ENCODE data around the gene ASTN2.
"Not testable (repeated sequence)": the region's sequence is repeated elsewhere in the genome, so short reads cannot be mapped to it uniquely, and the experiment has no call there.

Gene ASTN2

DNA sequence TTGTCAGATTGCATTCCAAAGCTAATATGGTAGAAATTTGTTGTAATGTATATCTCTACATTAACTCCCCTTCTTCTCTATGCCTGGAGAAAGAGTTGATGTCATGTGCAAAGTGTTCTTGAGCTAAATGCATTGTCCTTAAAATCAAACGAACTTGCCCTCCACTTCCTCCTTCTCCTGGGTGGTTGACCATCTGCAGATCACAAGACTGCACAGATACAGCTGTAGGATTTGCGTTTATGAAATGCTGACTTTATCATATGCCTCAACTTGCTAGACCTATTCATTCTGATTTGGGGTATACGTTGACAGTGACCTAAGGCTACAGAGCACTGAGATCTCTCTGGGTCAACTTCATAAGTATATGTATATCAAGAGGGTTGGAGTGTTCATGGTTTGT lies 719.4 kb downstream of the ASTN2 start:
- H3K4me3 ChIP-seq = no peak overlapping the region; a peak in 1 of 20 replicates
- no peak for TF ChIP-seq Cebpa-rat (IDR thresholded peaks at IDR 0.05)
- peaks cover 0 to 23% (median 9%) of the 10 kb centered on the region in 11 experiments; a peak in 12 of 22 replicates for H3K9me3 ChIP-seq (replicated peaks in 1 of 11)
- H3K9ac ChIP-seq = no peak overlapping the region
- peaks cover 33 to 80% (median 52%) of the 10 kb centered on the region in 11 experiments for H3K36me3 ChIP-seq
- peak overlapping the region in 6 of 11 experiments; percentile 18 to 72 (median 33); a peak in 8 of 22 replicates for H3K4me2 ChIP-seq
- H3K27me3 ChIP-seq = no peaks in the 10 kb centered on the region
- H3K27ac ChIP-seq = peak overlapping the region in 2 of 11 experiments; percentile 44 to 56; a peak in 3 of 22 replicates
- H3K4me1 ChIP-seq = peaks cover 0 to 59% (median 18%) of the 10 kb centered on the region in 10 experiments; a peak in 13 of 20 replicates
- H4K20me1 ChIP-seq = peaks cover 10 to 87% (median 45%) of the 10 kb centered on the region in 11 experiments; a peak in 18 of 22 replicates

GRCh38 chr9:116694785-116695291 lies 720.0 kb downstream of the ASTN2 start:
- Histone ChIP-seq H4K20me1 (peaks cover 14 to 93% (median 50%) of the 10 kb centered on the region in 11 experiments; a peak in 18 of 22 replicates), H3K9me3 (replicated peaks in 1 of 11) (peaks cover 0 to 23% (median 9%) of the 10 kb centered on the region in 11 experiments; a peak in 12 of 22 replicates), H3K9ac (no peak overlapping the region), H3K4me1 (peaks cover 0 to 65% (median 18%) of the 10 kb centered on the region in 10 experiments; a peak in 14 of 20 replicates), H3K27ac (peak overlapping the region in 1 of 11 experiments; percentile 28; a peak in 1 of 22 replicates), H3K4me2 (peak overlapping the region in 6 of 11 experiments; percentile 18 to 72 (median 33); a peak in 8 of 22 replicates), H3K27me3 (no peaks in the 10 kb centered on the region), H3K36me3 (peaks cover 27 to 74% (median 46%) of the 10 kb centered on the region in 11 experiments), H3K4me3 (no peak overlapping the region)
- TF ChIP-seq Cebpa-rat (IDR thresholded peaks at IDR 0.05) = no peak

- no peak overlapping the region for H3K9ac ChIP-seq
- peaks cover 0 to 7% (median 0%) of the 10 kb centered on the region in 11 experiments; a peak in 5 of 22 replicates for H3K9me3 ChIP-seq (replicated peaks in 1 of 11)
- H3K4me3 ChIP-seq = no peak overlapping the region
- peaks cover 12 to 58% (median 31%) of the 10 kb centered on the region in 11 experiments for H3K36me3 ChIP-seq
- TF ChIP-seq Cebpa-rat (IDR thresholded peaks at IDR 0.05) = no peak
- no peaks in the 10 kb centered on the region for H3K27me3 ChIP-seq
- peaks cover 18 to 97% (median 56%) of the 10 kb centered on the region in 11 experiments; a peak in 18 of 22 replicates for H4K20me1 ChIP-seq
- H3K27ac ChIP-seq = no peak overlapping the region
- peak overlapping the region in 1 of 11 experiments; percentile 25; a peak in 1 of 22 replicates for H3K4me2 ChIP-seq
- H3K4me1 ChIP-seq = peaks cover 9 to 81% (median 33%) of the 10 kb centered on the region in 10 experiments
Measured at GRCh38 chr9:116693233-116693731, 721.6 kb downstream of the ASTN2 start.

DNA sequence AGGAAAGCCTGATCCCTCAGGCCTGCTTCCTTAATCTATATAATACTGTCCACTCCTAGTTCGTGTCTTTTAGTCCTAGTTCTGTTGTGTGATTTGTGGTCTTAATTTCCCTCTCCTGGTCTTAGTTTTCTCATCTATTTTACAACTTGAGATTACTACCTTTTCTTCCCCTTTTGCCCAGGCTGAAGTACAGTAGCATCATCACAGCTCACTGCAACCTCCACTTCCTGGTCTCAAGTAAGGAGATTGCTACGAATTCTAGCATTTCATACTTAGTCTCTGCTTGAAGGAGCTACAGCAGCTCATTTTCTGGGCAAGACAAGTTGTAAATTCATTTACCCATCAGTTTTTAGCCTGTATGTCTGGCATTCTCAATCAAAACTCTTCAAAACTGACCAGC lies 722.2 kb downstream of the ASTN2 start:
- Histone ChIP-seq H3K36me3 (peaks cover 5 to 52% (median 24%) of the 10 kb centered on the region in 11 experiments), H3K4me3 (no peak overlapping the region), H4K20me1 (peaks cover 17 to 95% (median 52%) of the 10 kb centered on the region in 11 experiments; a peak in 18 of 22 replicates), H3K4me1 (peaks cover 16 to 87% (median 39%) of the 10 kb centered on the region in 10 experiments), H3K27me3 (no peaks in the 10 kb centered on the region), H3K27ac (no peak overlapping the region), H3K9ac (no peak overlapping the region), H3K4me2 (peak overlapping the region in 2 of 11 experiments; percentile 9 to 99; a peak in 3 of 22 replicates), H3K9me3 (replicated peaks in 1 of 11) (peaks cover 0 to under 1% (median 0%) of the 10 kb centered on the region in 11 experiments; a peak in 1 of 22 replicates)
- no peak for TF ChIP-seq Cebpa-rat (IDR thresholded peaks at IDR 0.05)

DNA sequence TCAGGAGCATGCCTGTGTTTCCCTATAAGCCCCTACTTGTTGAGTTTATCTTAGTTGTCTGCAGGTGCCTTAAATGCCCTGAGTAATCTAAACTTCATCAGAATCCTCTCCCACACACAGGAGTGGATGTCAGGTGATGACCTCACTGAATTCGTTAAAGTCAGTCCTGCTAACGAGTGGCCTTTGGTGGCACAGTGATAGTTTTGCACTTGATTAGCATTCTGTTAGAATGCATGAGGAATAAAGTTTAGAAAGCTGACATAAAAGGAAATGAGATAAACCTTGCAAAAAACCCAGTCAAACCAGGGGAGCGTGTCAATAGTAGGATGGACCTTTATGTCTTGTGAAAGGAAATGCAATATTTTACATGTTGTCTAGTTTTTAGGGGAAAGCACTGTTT lies 723.2 kb downstream of the ASTN2 start:
- H3K27ac ChIP-seq = no peak overlapping the region
- peaks cover 22 to 90% (median 43%) of the 10 kb centered on the region in 10 experiments for H3K4me1 ChIP-seq
- TF ChIP-seq Cebpa-rat (IDR thresholded peaks at IDR 0.05) = no peak
- no peak overlapping the region for H3K4me3 ChIP-seq
- no peaks in the 10 kb centered on the region for H3K9me3 ChIP-seq (replicated peaks in 1 of 11)
- peak overlapping the region in 1 of 11 experiments; percentile 99; a peak in 2 of 22 replicates for H3K4me2 ChIP-seq
- H3K27me3 ChIP-seq = no peaks in the 10 kb centered on the region
- no peak overlapping the region for H3K9ac ChIP-seq
- peaks cover 15 to 85% (median 48%) of the 10 kb centered on the region in 11 experiments; a peak in 18 of 22 replicates for H4K20me1 ChIP-seq
- peaks cover 0 to 42% (median 14%) of the 10 kb centered on the region in 11 experiments; a peak in 13 of 22 replicates for H3K36me3 ChIP-seq

DNA sequence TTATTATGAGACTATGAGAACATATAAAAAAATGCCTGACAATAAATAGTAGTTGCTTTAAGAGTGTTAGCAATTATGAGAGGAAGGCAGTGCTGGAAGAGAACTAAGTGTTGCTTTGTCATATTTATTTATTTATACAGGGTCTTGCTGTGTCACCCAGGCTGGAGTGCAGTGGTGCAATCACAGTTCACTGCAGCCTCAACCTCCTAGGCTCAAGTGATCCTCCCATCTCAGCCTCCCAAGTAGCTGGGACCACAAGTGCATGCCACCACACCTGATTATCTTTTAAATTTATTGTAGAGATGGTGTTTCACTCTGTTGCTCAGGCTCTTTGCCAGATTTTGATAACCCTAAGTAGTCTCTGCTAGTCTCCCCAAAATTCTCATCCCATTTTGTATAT lies 724.1 kb downstream of the ASTN2 start:
- peaks cover 0 to 37% (median 12%) of the 10 kb centered on the region in 11 experiments; a peak in 13 of 22 replicates for H3K36me3 ChIP-seq
- H3K4me1 ChIP-seq = peaks cover 25 to 88% (median 48%) of the 10 kb centered on the region in 10 experiments
- H3K27me3 ChIP-seq; H3K9ac ChIP-seq; H3K9me3 ChIP-seq (replicated peaks in 1 of 11); H3K4me3 ChIP-seq; H3K27ac ChIP-seq: not testable (repeated sequence)
- H4K20me1 ChIP-seq = peaks cover 15 to 77% (median 48%) of the 10 kb centered on the region in 11 experiments; a peak in 18 of 22 replicates
- H3K4me2 ChIP-seq = peak overlapping the region in 1 of 11 experiments; percentile 99; a peak in 2 of 22 replicates

DNA sequence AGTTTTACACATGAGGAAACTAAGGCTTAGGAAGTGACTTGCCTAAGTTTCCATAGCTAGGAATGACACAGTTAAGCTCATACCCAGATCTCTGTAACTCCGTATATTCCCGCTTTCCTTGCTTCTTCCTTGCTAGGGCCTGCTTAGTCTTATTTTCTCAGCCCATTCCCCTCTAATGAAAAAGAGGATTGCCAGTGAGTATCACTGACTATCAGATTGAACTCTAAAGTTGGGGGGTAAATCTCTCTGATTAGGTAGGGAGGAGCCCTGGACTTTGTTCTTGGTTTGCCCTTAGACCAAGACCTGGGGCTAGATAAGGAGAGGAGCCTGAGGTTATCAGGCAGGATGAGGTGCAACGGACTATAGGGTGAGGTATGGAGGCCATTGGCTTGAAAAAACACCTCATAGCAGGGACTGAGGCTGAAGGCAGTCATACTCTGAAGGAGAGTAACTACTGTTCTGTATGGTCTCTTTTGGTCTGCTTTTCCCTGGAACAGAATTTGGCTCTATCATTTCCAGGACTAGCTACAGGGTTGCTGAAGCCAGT lies 725.3 kb downstream of the ASTN2 start:
- Histone ChIP-seq H3K27me3 (no peaks in the 10 kb centered on the region), H3K4me2 (peak overlapping the region; percentile 20 to 99 (median 90); a peak in 14 of 22 replicates), H4K20me1 (peaks cover 15 to 65% (median 45%) of the 10 kb centered on the region in 11 experiments; a peak in 18 of 22 replicates), H3K4me1 (peaks cover 25 to 75% (median 37%) of the 10 kb centered on the region in 10 experiments), H3K4me3 (no peak overlapping the region), H3K36me3 (peaks cover 0 to 31% (median 10%) of the 10 kb centered on the region in 11 experiments; a peak in 10 of 22 replicates), H3K9me3 (replicated peaks in 1 of 11) (peaks cover 0 to 2% (median 0%) of the 10 kb centered on the region in 11 experiments; a peak in 7 of 22 replicates), H3K9ac (peak overlapping the region in 1 of 11 experiments; percentile 21; a peak in 1 of 22 replicates), H3K27ac (no peak overlapping the region)
- TF ChIP-seq Cebpa-rat (IDR thresholded peaks at IDR 0.05) = no peak

DNA sequence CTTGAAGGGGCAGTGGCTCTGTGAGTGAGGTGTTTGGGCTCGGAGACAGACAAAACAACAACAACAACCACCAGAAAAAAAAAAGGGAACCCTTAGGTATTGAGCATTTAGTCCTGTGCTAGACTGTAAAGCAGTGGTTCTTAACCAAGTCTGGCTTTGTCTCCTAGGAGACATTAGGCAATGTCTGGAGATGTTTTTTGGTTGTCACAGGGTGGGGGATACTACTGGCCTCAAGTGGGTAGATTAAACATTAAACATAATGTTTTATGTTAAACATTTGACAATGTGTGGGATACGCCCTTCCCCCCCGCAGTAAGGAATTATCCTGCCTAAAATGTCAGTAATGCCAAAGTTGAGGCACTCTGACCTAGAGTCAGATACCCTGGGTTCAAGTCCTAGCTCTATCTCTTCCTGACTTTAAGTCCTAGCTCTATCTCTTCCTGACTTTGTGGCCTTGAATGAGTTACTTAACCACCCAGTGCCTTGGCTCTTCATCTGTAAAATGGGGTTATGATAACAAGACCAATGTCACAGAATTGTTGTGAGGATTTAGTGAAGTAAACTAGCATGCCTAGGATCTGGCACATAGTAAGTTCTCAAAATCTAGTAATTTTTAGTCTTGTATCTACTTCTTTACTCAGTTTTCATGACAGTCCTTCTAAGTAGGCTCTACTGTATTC lies 725.9 kb downstream of the ASTN2 start:
- no peak overlapping the region for H3K27ac ChIP-seq
- peaks cover 2 to 8% (median 6%) of the 10 kb centered on the region in 11 experiments; a peak in 20 of 22 replicates for H3K9me3 ChIP-seq (replicated peaks in 1 of 11)
- H3K9ac ChIP-seq = peak overlapping the region in 3 of 11 experiments; percentile 78 to 83 (median 83); a peak in 3 of 22 replicates
- peak overlapping the region; percentile 75 to 99 (median 91) for H3K4me2 ChIP-seq
- TF ChIP-seq Cebpa-rat (IDR thresholded peaks at IDR 0.05) = no peak
- peak overlapping the region in 4 of 10 experiments; percentile 16 to 76 (median 70); a peak in 4 of 20 replicates for H3K4me3 ChIP-seq
- H3K36me3 ChIP-seq = peaks cover 0 to 25% (median 8%) of the 10 kb centered on the region in 11 experiments; a peak in 10 of 22 replicates
- H3K27me3 ChIP-seq = no peaks in the 10 kb centered on the region
- H3K4me1 ChIP-seq = peaks cover 25 to 71% (median 37%) of the 10 kb centered on the region in 10 experiments
- H4K20me1 ChIP-seq = peaks cover 13 to 62% (median 44%) of the 10 kb centered on the region in 11 experiments; a peak in 18 of 22 replicates

All from BLaER1 treated with 17β-estradiol and CSF1 and Interleukin-3, amounts not matched to agents 10 nM and 100 nM (cell line).